CD4-positive, alpha-beta T cell treated with Interleukin-21 for 1 hour (primary cell): Measurements from ENCODE around the gene SEMA7A.
"Not testable (repeated sequence)": the region's sequence is repeated elsewhere in the genome, so short reads cannot be mapped to it uniquely, and the experiment has no call there.

Experiments
- DNase-seq: peaks from one replicate; pipeline ENCODE4 v3.0.0-alpha.2; 2020

Gene SEMA7A

GRCh38 chr15:74369084-74369745, 64.5 kb downstream of the SEMA7A start:
- no peak for DNase-seq

- DNase-seq, result no peak
These were observed 65.6 kb downstream of the SEMA7A start for GRCh38 chr15:74368121-74368520.

- no peak for DNase-seq
These were observed 66.4 kb downstream of the SEMA7A start, which contains the start of gene CYP11A1 for GRCh38 chr15:74367296-74367854. Gene CYP11A1 (minus strand): TSS chr15:74367646. CDS start chr15:74367585, 61 bp downstream.

- no peak for DNase-seq
These were observed 67.9 kb downstream of the SEMA7A start for GRCh38 chr15:74365598-74366445.

GRCh38 chr15:74364936-74365597, 68.7 kb downstream of the SEMA7A start:
- DNase-seq, result no peak

- no peak for DNase-seq
These were observed 71.3 kb downstream of the SEMA7A start for GRCh38 chr15:74362482-74362881.

GRCh38 chr15:74360855-74361254, 72.9 kb downstream of the SEMA7A start:
- DNase-seq, result not testable (repeated sequence)

GRCh38 chr15:74359376-74359775, 74.4 kb downstream of the SEMA7A start:
- not testable (repeated sequence) for DNase-seq
